HL-60 (cell line): Measurements from ENCODE around the gene UBN1.

Experiments used
- CTCF ChIP-seq: IDR thresholded peaks from one replicate; pipeline ENCODE4 v1.5.1; 2011; ENCODE audit warnings: low read length, control low read depth, inconsistent platforms; ENCODE audit not compliant: insufficient read depth
- GABPA ChIP-seq: IDR thresholded peaks from 2 replicates; pipeline ENCODE4 v1.6.1; 2012; ENCODE audit warnings: low read depth
- POLR2AphosphoS5 ChIP-seq: IDR thresholded peaks from 2 replicates; pipeline ENCODE4 v1.6.1; 2012; ENCODE audit warnings: low read depth
- REST ChIP-seq: IDR thresholded peaks from 2 replicates; pipeline ENCODE4 v1.6.1; 2012; ENCODE audit warnings: low read depth; ENCODE audit not compliant: insufficient replicate concordance
- SPI1 ChIP-seq: IDR thresholded peaks from 2 replicates; pipeline ENCODE4 v1.6.1; 2012; ENCODE audit warnings: low read depth, mild to moderate bottlenecking, borderline replicate concordance

- TF ChIP-seq CTCF (no peak), POLR2AphosphoS5 (no peak), GABPA (no peak), REST (no peak), SPI1 (no peak)
These were observed 52.8 kb downstream of the UBN1 start for GRCh38 chr16:4900036-4900435.
